Measurements from ENCODE around the gene TTF1. TPM values are rescaled to one million over a fixed set of nuclear protein-coding genes. Genes with fewer than 3 reads are reported as not detected.

TTF1 gene
- total RNA-seq, 1 donor from 2014 or later, result 2.4 TPM

GRCh38 chr9:132369421-132369820 lies 37.2 kb downstream of the TTF1 start:
- DNase-seq (ENCODE audit: low spot score) (no peak), ATAC-seq (no peak)

- DNase-seq (ENCODE audit: low spot score) (peak; percentile 40), ATAC-seq (peak; percentile 32)
Measured at GRCh38 chr9:132367613-132368313, 38.9 kb downstream of the TTF1 start.

- DNase-seq (ENCODE audit: low spot score), result no peak
- ATAC-seq, result no peak
Measured at GRCh38 chr9:132366481-132366880, 40.2 kb downstream of the TTF1 start.

- ATAC-seq (no peak), DNase-seq (ENCODE audit: low spot score) (no peak)
Measured at GRCh38 chr9:132365986-132366385, 40.7 kb downstream of the TTF1 start.

GRCh38 chr9:132364068-132364467 lies 42.6 kb downstream of the TTF1 start:
- no peak for DNase-seq (ENCODE audit: low spot score)

GRCh38 chr9:132357764-132358163 lies 48.9 kb downstream of the TTF1 start:
- no peak for ATAC-seq
- DNase-seq (ENCODE audit: low spot score), result no peak

More at GRCh38 chr9:132364068-132364467, 42.6 kb downstream of the TTF1 start:
- no peak for ATAC-seq

- ATAC-seq (no peak), DNase-seq (ENCODE audit: low spot score) (no peak)
Measured at GRCh38 chr9:132356324-132356924, 50.2 kb downstream of the TTF1 start.

- ATAC-seq, result peak; percentile 97
- DNase-seq (ENCODE audit: low spot score), result peak; percentile 99
Measured at GRCh38 chr9:132354637-132355355, 51.8 kb downstream of the TTF1 start, which contains the start of gene SETX. SETX (minus strand) TSS chr9:132354986; CDS start chr9:132349428, 5,558 bp downstream.

- DNase-seq (ENCODE audit: low spot score) (no peak), ATAC-seq (no peak)
Measured at GRCh38 chr9:132351404-132352045, 55.1 kb downstream of the TTF1 start.

GRCh38 chr9:132350861-132351315 lies 55.8 kb downstream of the TTF1 start:
- no peak for DNase-seq (ENCODE audit: low spot score)
- no peak for ATAC-seq

GRCh38 chr9:132348676-132349075 lies 58.0 kb downstream of the TTF1 start:
- DNase-seq (ENCODE audit: low spot score) (no peak), ATAC-seq (no peak)

GRCh38 chr9:132346177-132346576 lies 60.5 kb downstream of the TTF1 start:
- no peak for DNase-seq (ENCODE audit: low spot score)
- no peak for ATAC-seq

- ATAC-seq, result no peak
- no peak for DNase-seq (ENCODE audit: low spot score)
Measured at GRCh38 chr9:132341177-132341840, 65.3 kb downstream of the TTF1 start.

GRCh38 chr9:132334364-132334763 lies 72.3 kb downstream of the TTF1 start:
- DNase-seq (ENCODE audit: low spot score), result no peak
- no peak for ATAC-seq

GRCh38 chr9:132333556-132333955 lies 73.1 kb downstream of the TTF1 start:
- ATAC-seq (no peak), DNase-seq (ENCODE audit: low spot score) (no peak)

GRCh38 chr9:132328580-132328979 lies 78.1 kb downstream of the TTF1 start:
- no peak for DNase-seq (ENCODE audit: low spot score)

GRCh38 chr9:132327537-132327936 lies 79.1 kb downstream of the TTF1 start:
- no peak for DNase-seq (ENCODE audit: low spot score)
- ATAC-seq, result no peak

More at GRCh38 chr9:132328580-132328979, 78.1 kb downstream of the TTF1 start:
- ATAC-seq, result no peak
